HepG2 (cell line): Measurements from ENCODE around the gene CYB561. TPM values are rescaled to one million over a fixed set of nuclear protein-coding genes. Genes with fewer than 3 reads are reported as not detected.

Experiments
- ATAC-seq: fragments of 200-7000 bp; cut with Tn5 transposase; 3 replicates; pipeline ENCODE4 v1.9.1; 2020; ENCODE audit warnings: mild to moderate bottlenecking, moderate library complexity
- BruUV-seq: library from RNA; stranded (reverse); fragments of 400-500 nt; replicated peaks from 2 replicates; lab custom pipeline; 2021; lab: Mats Ljungman, UMichigan
- CTCF ChIA-PET: fragments of 300-600 bp; formaldehyde crosslinking; extraction: SDS; loops from one replicate; lab custom pipeline; 2021; ENCODE audit warnings: low total read pairs, inconsistent platforms, low intra/inter-chr PET ratio; lab: Yijun Ruan, JAX
- POLR2A ChIA-PET: fragments of 350-600 bp; sonication (Branson Sonifier 250); formaldehyde crosslinking; loops from one replicate; lab custom pipeline; 2020; ENCODE audit warnings: antibody characterized with exemption, inconsistent platforms; lab: Yijun Ruan, JAX
- DNase-seq: peaks from one replicate; pipeline ENCODE4 v3.0.0-alpha.2; 2015; ENCODE audit warnings: low spot score
- FAIRE-seq: peaks from 3 replicates; lab custom pipeline; 2011; peaks lifted over from hg19 to GRCh38; lab: Jason Lieb, UNC
- H2AFZ ChIP-seq: one replicate; pipeline ENCODE4 v1.6.1; 2011; ENCODE audit warnings: low read length, inconsistent platforms
- H3K27ac ChIP-seq: fragments of 300-600 bp; 3 replicates; pipeline ENCODE4 v1.8.0; 2011; ENCODE audit warnings: mixed run types, mild to moderate bottlenecking, mixed read lengths, low read length, inconsistent platforms; ENCODE audit not compliant: insufficient read depth; ENCODE audit errors: extremely low read length
- H3K27me3 ChIP-seq, 2 experiments: fragments of 200-600 bp in 1 of 2; 2 replicates in 1 of 2; 3 replicates in 1 of 2; pipeline versions ENCODE4 v1.6.0 to v1.8.0; 2011; ENCODE audit warnings: low read length in 2 of 2, mild to moderate bottlenecking in 2 of 2, moderate library complexity in 2 of 2, inconsistent platforms in 1 of 2; ENCODE audit not compliant: insufficient read depth in 2 of 2, control insufficient read depth in 1 of 2
- H3K36me3 ChIP-seq, 2 experiments: fragments of 200-600 bp in 1 of 2; replicated peaks in 1 of 2; 2 replicates in 1 of 2; 3 replicates in 1 of 2; pipeline versions ENCODE4 v1.5.1 to v1.8.0; 2011; ENCODE audit warnings: low read length in 2 of 2, inconsistent platforms in 1 of 2; ENCODE audit not compliant: insufficient read depth in 2 of 2, control insufficient read depth in 1 of 2
- H3K4me1 ChIP-seq: 2 replicates; pipeline ENCODE4 v1.5.1; 2012; ENCODE audit warnings: low read length, inconsistent platforms; ENCODE audit not compliant: insufficient read depth
- H3K4me2 ChIP-seq: 2 replicates; pipeline ENCODE4 v1.6.0; 2011; ENCODE audit warnings: low read depth, low read length, inconsistent platforms
- H3K4me3 ChIP-seq, 3 experiments: fragments of 200-600 bp in 1 of 3; sonication (generic), shearing (Covaris generic) in 1 of 3; replicated peaks in 1 of 3; 2 replicates each; pipeline ENCODE4 v1.5.1; 2011 to 2016; ENCODE audit warnings: low read length in 3 of 3, inconsistent platforms in 2 of 3, low read depth in 2 of 3, mild to moderate bottlenecking in 2 of 3, control low read depth in 1 of 3, mixed read lengths in 1 of 3; ENCODE audit not compliant: insufficient read depth in 1 of 3
- H3K79me2 ChIP-seq: one replicate; pipeline ENCODE4 v1.6.1; 2011; ENCODE audit warnings: low read length, inconsistent platforms; ENCODE audit not compliant: insufficient read depth
- H3K9ac ChIP-seq: 2 replicates; pipeline ENCODE4 v1.6.0; 2011; ENCODE audit warnings: mild to moderate bottlenecking, low read depth, low read length, inconsistent platforms; ENCODE audit not compliant: insufficient read depth
- H3K9me3 ChIP-seq: 2 replicates; pipeline ENCODE4 v1.5.1; 2012; ENCODE audit warnings: mild to moderate bottlenecking, low read length
- H4K20me1 ChIP-seq: 2 replicates; pipeline ENCODE4 v1.6.0; 2011; ENCODE audit warnings: inconsistent platforms, mild to moderate bottlenecking, low read length, moderate library complexity; ENCODE audit not compliant: insufficient read depth
- SMARCE1 ChIP-seq: fragments of 450-650 bp; IDR thresholded peaks from 2 replicates; pipeline ENCODE4 v1.6.1; 2017; ENCODE audit warnings: borderline replicate concordance
- SRSF9 ChIP-seq: fragments of 200-400 bp; formaldehyde crosslinking; IDR thresholded peaks from 2 replicates; pipeline ENCODE4 v1.6.1; 2018; ENCODE audit warnings: borderline replicate concordance, mild to moderate bottlenecking, low read depth, low read length; ENCODE audit not compliant: insufficient read depth, poor library complexity, severe bottlenecking
- TCF12 ChIP-seq, 2 experiments: fragments of 450-650 bp in 1 of 2; sonication (generic) in 1 of 2; formaldehyde crosslinking in 1 of 2; IDR thresholded peaks; 2 replicates each; pipeline versions ENCODE4 v1.6.1 to v1.8.0; 2017 to 2022; ENCODE audit warnings: antibody characterized with exemption in 1 of 2, mild to moderate bottlenecking in 1 of 2, missing genetic modification reagents in 1 of 2, moderate library complexity in 1 of 2
- TCF7L2 ChIP-seq: IDR thresholded peaks from 2 replicates; pipeline ENCODE4 v1.6.1; 2011; ENCODE audit warnings: mild to moderate bottlenecking, low read depth, low read length, moderate library complexity
- ZNF101 ChIP-seq: sonication (generic); formaldehyde crosslinking; IDR thresholded peaks from 2 replicates; pipeline ENCODE4 v1.4.0; 2020; ENCODE audit warnings: mild to moderate bottlenecking, low read depth, missing genetic modification reagents, borderline replicate concordance
- ZNF24 ChIP-seq: fragments of 450-650 bp; IDR thresholded peaks from 2 replicates; pipeline ENCODE4 v1.6.1; 2017; ENCODE audit warnings: antibody characterized with exemption, mild to moderate bottlenecking
- ZNF260 ChIP-seq: sonication (generic); formaldehyde crosslinking; IDR thresholded peaks from 2 replicates; pipeline ENCODE4 v1.4.0; 2020; ENCODE audit warnings: missing genetic modification reagents, low read depth, mild to moderate bottlenecking, borderline replicate concordance
- ZNF567 ChIP-seq: sonication (generic); formaldehyde crosslinking; IDR thresholded peaks from 2 replicates; pipeline ENCODE4 v1.8.1; 2023; ENCODE audit warnings: mild to moderate bottlenecking, missing genetic modification reagents, borderline replicate concordance
- ZNF616 ChIP-seq: sonication (generic); formaldehyde crosslinking; IDR thresholded peaks from 2 replicates; pipeline ENCODE4 v1.5.0; 2020; ENCODE audit warnings: low read depth, mild to moderate bottlenecking, missing genetic modification reagents
- ZNF709 ChIP-seq: sonication (generic); formaldehyde crosslinking; IDR thresholded peaks from 2 replicates; pipeline ENCODE4 v1.5.0; 2020; ENCODE audit warnings: mild to moderate bottlenecking, missing genetic modification reagents
- WGBS: methylation state at CpG from one replicate; pipeline ENCODE4 v1.1.6; 2017; ENCODE audit warnings: low lambda C conversion rate; 5-methylcytosine and 5-hydroxymethylcytosine counted together
- in situ Hi-C: cut with HindIII; loops from 2 replicates; pipeline ENCODE4 v1.10.0; 2017; ENCODE audit warnings: low pct_unique_long_range_greater_than_20kb; ENCODE audit not compliant: extremely low pct_ligation_motif_present
- intact Hi-C: fragments of 100-400 bp; cut with micrococcal nuclease; formaldehyde crosslinking; loops from one replicate; pipeline ENCODE4 v1.10.0; 2022; ENCODE audit not compliant: unreplicated experiment
- polyA plus RNA-seq, 8 experiments: library from polyadenylated mRNA; depleted of rRNA in 3 of 8; stranded (reverse) in 7 of 8; unstranded in 1 of 8; fragments of >200 nt; fragmentation: Illumina TruSeq in 4 of 8; extraction: Trizol in 4 of 8; gene quantifications; 2 replicates each; pipeline versions ENCODE4 v1.2.1 to v1.2.3, GENCODE V29; 2011 to 2016; ENCODE audit warnings: low read depth in 4 of 8, missing spikeins in 1 of 8, mixed read lengths in 1 of 8; ENCODE audit not compliant: insufficient read depth in 1 of 8
- total RNA-seq, 5 experiments: library from RNA; depleted of rRNA; stranded (reverse); fragments of >200 nt; fragmentation: Illumina TruSeq; extraction: Trizol; gene quantifications; 2 replicates each; pipeline ENCODE4 v1.2.3, GENCODE V29; 2016; ENCODE audit warnings: low read depth in 1 of 5
- TF ChIP-seq, protein P1 (sequence below): IDR thresholded peaks from 2 replicates; pipeline ENCODE4 v1.6.1; 2016; ENCODE audit warnings: mild to moderate bottlenecking
- TF ChIP-seq, protein P2 (sequence below): sonication (generic); formaldehyde crosslinking; IDR thresholded peaks from 2 replicates; pipeline ENCODE4 v1.4.0; 2020; ENCODE audit warnings: missing genetic modification reagents
- TF ChIP-seq, protein P3 (sequence below): sonication (generic); formaldehyde crosslinking; IDR thresholded peaks from 2 replicates; pipeline ENCODE4 v1.4.0; 2020; ENCODE audit warnings: missing genetic modification reagents
- TF ChIP-seq, protein P4 (sequence below): IDR thresholded peaks from 2 replicates; pipeline ENCODE4 v1.6.1; 2018; ENCODE audit warnings: missing genetic modification reagents
- TF ChIP-seq, protein P5 (sequence below), 2 experiments: sonication (generic) in 1 of 2; formaldehyde crosslinking in 1 of 2; IDR thresholded peaks; 2 replicates each; pipeline versions ENCODE4 v1.4.0 to v1.6.1; 2018 to 2020; ENCODE audit warnings: missing genetic modification reagents in 2 of 2, borderline replicate concordance in 1 of 2, low read depth in 1 of 2, mild to moderate bottlenecking in 1 of 2, missing biosample characterization in 1 of 2

CYB561 gene
- total and polyA plus RNA-seq, 2 of the 13 experiments (the other 11 are each of a cell fraction or from before 2014, with no cell fraction given): 1.5 to 6.7 TPM

DNA sequence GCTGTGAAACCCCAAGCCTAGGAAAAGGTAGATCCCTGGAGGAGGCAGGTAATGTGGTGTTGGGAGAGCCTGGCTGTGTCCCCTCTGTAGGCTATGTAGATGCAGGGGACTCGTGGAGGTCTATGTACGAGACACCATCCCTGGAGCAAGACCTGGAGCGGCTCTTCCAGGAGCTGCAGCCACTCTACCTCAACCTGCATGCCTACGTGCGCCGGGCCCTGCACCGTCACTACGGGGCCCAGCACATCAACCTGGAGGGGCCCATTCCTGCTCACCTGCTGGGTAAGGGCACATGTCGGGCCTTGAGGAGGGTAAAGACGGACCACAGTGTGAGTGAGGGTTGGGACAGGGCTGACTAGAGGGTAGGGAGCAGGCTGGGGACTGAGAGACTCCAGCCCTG is 42.7 kb upstream of the CYB561 start:
- Histone ChIP-seq H3K9ac (no peak overlapping the region), H3K79me2 (no peaks in the 10 kb centered on the region), H3K36me3 (no peaks in the 10 kb centered on the region), H2AFZ (no peak overlapping the region), H3K4me1 (no peaks in the 10 kb centered on the region), H3K27me3 (peaks cover 22 to 83% of the 10 kb centered on the region in 2 experiments; a peak in 4 of 5 replicates), H4K20me1 (no peaks in the 10 kb centered on the region), H3K4me3 (no peak overlapping the region), H3K9me3 (no peaks in the 10 kb centered on the region), H3K4me2 (no peak overlapping the region), H3K27ac (no peak overlapping the region)
- POLR2A ChIA-PET: no interaction called here
- DNase-seq (no peak), ATAC-seq (no peak), FAIRE-seq (no peak)
- CTCF ChIA-PET: no interaction called here
- in situ Hi-C loops (no loop called here), intact Hi-C loops (no loop called here)
- 35% methylated on average over 10 of the region's 10 CpGs for WGBS
- no TSS peak for BruUV-seq
- TF ChIP-seq, protein P1, sequence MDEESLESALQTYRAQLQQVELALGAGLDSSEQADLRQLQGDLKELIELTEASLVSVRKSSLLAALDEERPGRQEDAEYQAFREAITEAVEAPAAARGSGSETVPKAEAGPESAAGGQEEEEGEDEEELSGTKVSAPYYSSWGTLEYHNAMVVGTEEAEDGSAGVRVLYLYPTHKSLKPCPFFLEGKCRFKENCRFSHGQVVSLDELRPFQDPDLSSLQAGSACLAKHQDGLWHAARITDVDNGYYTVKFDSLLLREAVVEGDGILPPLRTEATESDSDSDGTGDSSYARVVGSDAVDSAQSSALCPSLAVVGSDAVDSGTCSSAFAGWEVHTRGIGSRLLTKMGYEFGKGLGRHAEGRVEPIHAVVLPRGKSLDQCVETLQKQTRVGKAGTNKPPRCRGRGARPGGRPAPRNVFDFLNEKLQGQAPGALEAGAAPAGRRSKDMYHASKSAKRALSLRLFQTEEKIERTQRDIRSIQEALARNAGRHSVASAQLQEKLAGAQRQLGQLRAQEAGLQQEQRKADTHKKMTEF (CRISPR knock-in tag): no peak
- no peak for TF ChIP-seq ZNF709
- TF ChIP-seq ZNF260: no peak
- TF ChIP-seq ZNF567 (CRISPR knock-in tag): no peak
- no peak for TF ChIP-seq TCF7L2
- TF ChIP-seq ZNF101 (CRISPR knock-in tag): no peak
- TF ChIP-seq TCF12 (IDR thresholded peaks at IDR 0.05): no peak
- TF ChIP-seq TCF12 (CRISPR knock-in tag; IDR thresholded peaks at IDR 0.05): no peak
- TF ChIP-seq, protein P2, sequence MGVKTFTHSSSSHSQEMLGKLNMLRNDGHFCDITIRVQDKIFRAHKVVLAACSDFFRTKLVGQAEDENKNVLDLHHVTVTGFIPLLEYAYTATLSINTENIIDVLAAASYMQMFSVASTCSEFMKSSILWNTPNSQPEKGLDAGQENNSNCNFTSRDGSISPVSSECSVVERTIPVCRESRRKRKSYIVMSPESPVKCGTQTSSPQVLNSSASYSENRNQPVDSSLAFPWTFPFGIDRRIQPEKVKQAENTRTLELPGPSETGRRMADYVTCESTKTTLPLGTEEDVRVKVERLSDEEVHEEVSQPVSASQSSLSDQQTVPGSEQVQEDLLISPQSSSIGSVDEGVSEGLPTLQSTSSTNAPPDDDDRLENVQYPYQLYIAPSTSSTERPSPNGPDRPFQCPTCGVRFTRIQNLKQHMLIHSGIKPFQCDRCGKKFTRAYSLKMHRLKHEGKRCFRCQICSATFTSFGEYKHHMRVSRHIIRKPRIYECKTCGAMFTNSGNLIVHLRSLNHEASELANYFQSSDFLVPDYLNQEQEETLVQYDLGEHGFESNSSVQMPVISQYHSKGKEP (CRISPR knock-in tag): no peak
- no peak for TF ChIP-seq SRSF9
- no peak for TF ChIP-seq ZNF24
- TF ChIP-seq SMARCE1: no peak
- TF ChIP-seq, protein P3, sequence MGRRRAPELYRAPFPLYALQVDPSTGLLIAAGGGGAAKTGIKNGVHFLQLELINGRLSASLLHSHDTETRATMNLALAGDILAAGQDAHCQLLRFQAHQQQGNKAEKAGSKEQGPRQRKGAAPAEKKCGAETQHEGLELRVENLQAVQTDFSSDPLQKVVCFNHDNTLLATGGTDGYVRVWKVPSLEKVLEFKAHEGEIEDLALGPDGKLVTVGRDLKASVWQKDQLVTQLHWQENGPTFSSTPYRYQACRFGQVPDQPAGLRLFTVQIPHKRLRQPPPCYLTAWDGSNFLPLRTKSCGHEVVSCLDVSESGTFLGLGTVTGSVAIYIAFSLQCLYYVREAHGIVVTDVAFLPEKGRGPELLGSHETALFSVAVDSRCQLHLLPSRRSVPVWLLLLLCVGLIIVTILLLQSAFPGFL (CRISPR knock-in tag): no peak
- TF ChIP-seq, protein P4, sequence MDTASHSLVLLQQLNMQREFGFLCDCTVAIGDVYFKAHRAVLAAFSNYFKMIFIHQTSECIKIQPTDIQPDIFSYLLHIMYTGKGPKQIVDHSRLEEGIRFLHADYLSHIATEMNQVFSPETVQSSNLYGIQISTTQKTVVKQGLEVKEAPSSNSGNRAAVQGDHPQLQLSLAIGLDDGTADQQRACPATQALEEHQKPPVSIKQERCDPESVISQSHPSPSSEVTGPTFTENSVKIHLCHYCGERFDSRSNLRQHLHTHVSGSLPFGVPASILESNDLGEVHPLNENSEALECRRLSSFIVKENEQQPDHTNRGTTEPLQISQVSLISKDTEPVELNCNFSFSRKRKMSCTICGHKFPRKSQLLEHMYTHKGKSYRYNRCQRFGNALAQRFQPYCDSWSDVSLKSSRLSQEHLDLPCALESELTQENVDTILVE: no peak
- TF ChIP-seq ZNF616 (CRISPR knock-in tag): no peak
- TF ChIP-seq, protein P5, sequence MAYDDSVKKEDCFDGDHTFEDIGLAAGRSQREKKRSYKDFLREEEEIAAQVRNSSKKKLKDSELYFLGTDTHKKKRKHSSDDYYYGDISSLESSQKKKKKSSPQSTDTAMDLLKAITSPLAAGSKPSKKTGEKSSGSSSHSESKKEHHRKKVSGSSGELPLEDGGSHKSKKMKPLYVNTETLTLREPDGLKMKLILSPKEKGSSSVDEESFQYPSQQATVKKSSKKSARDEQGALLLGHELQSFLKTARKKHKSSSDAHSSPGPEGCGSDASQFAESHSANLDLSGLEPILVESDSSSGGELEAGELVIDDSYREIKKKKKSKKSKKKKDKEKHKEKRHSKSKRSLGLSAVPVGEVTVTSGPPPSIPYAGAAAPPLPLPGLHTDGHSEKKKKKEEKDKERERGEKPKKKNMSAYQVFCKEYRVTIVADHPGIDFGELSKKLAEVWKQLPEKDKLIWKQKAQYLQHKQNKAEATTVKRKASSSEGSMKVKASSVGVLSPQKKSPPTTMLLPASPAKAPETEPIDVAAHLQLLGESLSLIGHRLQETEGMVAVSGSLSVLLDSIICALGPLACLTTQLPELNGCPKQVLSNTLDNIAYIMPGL (CRISPR knock-in tag; IDR thresholded peaks at IDR 0.05; ENCODE audit: borderline replicate concordance in 1 of 2, low read depth in 1 of 2): no peak
